Subcutaneous abdominal adipose tissue (tissue), 5 donors: ENCODE results near the gene YDJC.
"Not testable (repeated sequence)": the region's sequence is repeated elsewhere in the genome, so short reads cannot be mapped to it uniquely, and the experiment has no call there.

Experiments
- H3K27ac ChIP-seq: one replicate; pipeline ENCODE4 v1.7.0; 2013; ENCODE audit warnings: low read depth, mild to moderate bottlenecking, inconsistent platforms, low read length, moderate library complexity
- H3K27me3 ChIP-seq, 5 donors: one replicate each; pipeline ENCODE4 v1.7.0; 2013; ENCODE audit warnings: low read length in 5 of 5, inconsistent platforms in 1 of 5; ENCODE audit not compliant: control insufficient read depth in 5 of 5, insufficient read depth in 4 of 5
- H3K36me3 ChIP-seq, 5 donors: one replicate each; pipeline ENCODE4 v1.7.0; 2013; ENCODE audit warnings: low read length in 5 of 5; ENCODE audit not compliant: control insufficient read depth in 5 of 5, insufficient read depth in 5 of 5
- H3K4me1 ChIP-seq, 5 donors: one replicate each; pipeline ENCODE4 v1.7.0; 2013; ENCODE audit warnings: low read length in 5 of 5, mild to moderate bottlenecking in 3 of 5, moderate library complexity in 1 of 5; ENCODE audit not compliant: control insufficient read depth in 5 of 5, insufficient read depth in 5 of 5
- H3K4me3 ChIP-seq, 5 donors: one replicate each; pipeline ENCODE4 v1.7.0; 2013; ENCODE audit warnings: low read length in 5 of 5, low read depth in 1 of 5
- H3K9ac ChIP-seq, 5 donors: one replicate each; pipeline ENCODE4 v1.7.0; 2013; ENCODE audit warnings: low read length in 5 of 5, mild to moderate bottlenecking in 4 of 5, moderate library complexity in 3 of 5
- H3K9me3 ChIP-seq, 5 donors: one replicate each; pipeline ENCODE4 v1.7.0; 2013; ENCODE audit warnings: low read length in 5 of 5; ENCODE audit not compliant: control insufficient read depth in 5 of 5
- donor health status: healthy.
- donor health status: healthy.
- donor health status: healthy.
- donor health status: healthy.
- donor health status: healthy.

Gene YDJC

GRCh38 chr22:21651521-21652009, 21.7 kb upstream of the YDJC start:
- peaks cover 0 to 25% (median 17%) of the 10 kb centered on the region in 5 donors for H3K4me1 ChIP-seq
- peak overlapping the region in 4 of 5 donors; percentile 2 to 75 (median 64) for H3K9ac ChIP-seq
- peaks cover 0 to 4% (median 1%) of the 10 kb centered on the region in 5 donors for H3K27me3 ChIP-seq
- H3K9me3 ChIP-seq = no peaks in the 10 kb centered on the region
- H3K36me3 ChIP-seq = no peaks in the 10 kb centered on the region
- no peak overlapping the region for H3K27ac ChIP-seq
- H3K4me3 ChIP-seq = peak overlapping the region; percentile 45 to 73 (median 66)

GRCh38 chr22:21650823-21651520, 21.1 kb upstream of the YDJC start:
- Histone ChIP-seq H3K4me3 (peak overlapping the region; percentile 45 to 73 (median 66)), H3K9me3 (no peaks in the 10 kb centered on the region), H3K4me1 (peaks cover 0 to 27% (median 17%) of the 10 kb centered on the region in 5 donors), H3K27ac (no peak overlapping the region), H3K27me3 (peaks cover 0 to 3% (median 0%) of the 10 kb centered on the region in 5 donors), H3K36me3 (no peaks in the 10 kb centered on the region), H3K9ac (peak overlapping the region in 3 of 5 donors; percentile 59 to 75 (median 70))

DNA sequence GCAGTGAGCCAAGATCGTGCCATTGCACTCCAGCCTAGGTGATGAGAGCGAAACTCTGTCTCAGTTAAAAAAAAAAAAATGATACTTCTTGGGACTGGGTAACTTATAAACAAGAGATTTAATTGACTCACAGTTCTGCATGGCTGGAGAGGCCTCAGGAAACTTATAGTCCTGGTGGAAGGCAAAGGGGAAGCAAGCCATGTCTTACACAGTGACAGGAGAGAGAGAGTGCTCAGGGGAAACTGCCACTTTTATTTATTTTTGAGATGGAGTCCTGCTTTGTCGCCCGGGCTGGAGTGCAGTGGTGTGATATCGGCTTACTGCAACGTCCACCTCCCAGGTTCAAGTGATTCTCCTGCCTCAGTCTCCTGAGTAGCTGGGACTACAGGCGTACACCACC, 20.5 kb upstream of the YDJC start:
- peaks cover 0 to 3% (median 0%) of the 10 kb centered on the region in 5 donors for H3K27me3 ChIP-seq
- no peaks in the 10 kb centered on the region for H3K9me3 ChIP-seq
- no peak overlapping the region for H3K4me3 ChIP-seq
- no peak overlapping the region for H3K27ac ChIP-seq
- H3K9ac ChIP-seq = no peak overlapping the region
- peaks cover 0 to 27% (median 17%) of the 10 kb centered on the region in 5 donors for H3K4me1 ChIP-seq
- H3K36me3 ChIP-seq = no peaks in the 10 kb centered on the region

- Histone ChIP-seq H3K9me3 (no peaks in the 10 kb centered on the region), H3K36me3 (peaks cover 0 to 6% (median 0%) of the 10 kb centered on the region in 5 donors), H3K4me1 (peaks cover 0 to 34% (median 22%) of the 10 kb centered on the region in 5 donors), H3K27ac (no peak overlapping the region), H3K4me3 (no peak overlapping the region), H3K27me3 (no peaks in the 10 kb centered on the region), H3K9ac (no peak overlapping the region)
Measured at GRCh38 chr22:21646608-21647590, 17.1 kb upstream of the YDJC start.

DNA sequence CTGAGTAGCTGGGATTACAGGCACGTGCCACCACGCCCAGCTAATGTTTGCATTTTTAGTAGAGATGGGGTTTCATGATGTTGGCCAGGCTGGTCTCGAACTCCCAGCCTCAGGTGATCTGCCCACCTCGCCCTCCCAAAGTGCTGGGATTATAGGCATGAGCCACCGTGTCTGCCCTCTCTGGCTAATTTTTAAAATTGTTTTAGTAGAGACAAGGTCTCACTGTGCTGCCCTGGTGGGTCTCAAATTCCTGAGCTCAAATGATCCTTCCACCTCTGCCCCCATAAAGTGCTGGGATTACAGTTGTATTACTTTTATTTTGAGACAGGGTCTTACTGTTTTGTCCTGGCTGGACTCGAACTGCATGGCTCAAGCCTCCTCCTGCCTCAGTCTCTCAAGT, 15.7 kb upstream of the YDJC start:
- peaks cover 2 to 32% (median 22%) of the 10 kb centered on the region in 5 donors for H3K4me1 ChIP-seq
- not testable (repeated sequence) for H3K9me3 ChIP-seq, H3K27me3 ChIP-seq, H3K36me3 ChIP-seq, H3K4me3 ChIP-seq, H3K27ac ChIP-seq, H3K9ac ChIP-seq

GRCh38 chr22:21643533-21644357, 13.9 kb upstream of the YDJC start:
- H3K9ac ChIP-seq = peak overlapping the region in 2 of 5 donors; percentile 80 to 83
- H3K9me3 ChIP-seq = no peaks in the 10 kb centered on the region
- peaks cover 2 to 32% (median 22%) of the 10 kb centered on the region in 5 donors for H3K4me1 ChIP-seq
- no peaks in the 10 kb centered on the region for H3K27me3 ChIP-seq
- peaks cover 0 to 6% (median 0%) of the 10 kb centered on the region in 5 donors for H3K36me3 ChIP-seq
- H3K27ac ChIP-seq = no peak overlapping the region
- H3K4me3 ChIP-seq = peak overlapping the region in 3 of 5 donors; percentile 29 to 81 (median 78)

GRCh38 chr22:21642584-21643448, 13.0 kb upstream of the YDJC start:
- Histone ChIP-seq H3K36me3 (peaks cover 0 to 6% (median 0%) of the 10 kb centered on the region in 5 donors), H3K4me1 (peaks cover 2 to 32% (median 22%) of the 10 kb centered on the region in 5 donors), H3K4me3 (peak overlapping the region; percentile 29 to 81 (median 70)), H3K27ac (no peak overlapping the region), H3K9me3 (no peaks in the 10 kb centered on the region), H3K27me3 (no peaks in the 10 kb centered on the region), H3K9ac (peak overlapping the region in 4 of 5 donors; percentile 46 to 83 (median 78))

- Histone ChIP-seq H3K36me3 (peaks cover 0 to 6% (median 0%) of the 10 kb centered on the region in 5 donors), H3K9me3 (no peaks in the 10 kb centered on the region), H3K9ac (peak within 1 kb of the TSS in 4 of 5 donors; percentile 46 to 83 (median 79)), H3K27ac (peak within 1 kb of the TSS; percentile 52), H3K4me3 (peak within 1 kb of the TSS; percentile 43 to 81 (median 74)), H3K27me3 (no peaks in the 10 kb centered on the region), H3K4me1 (peaks cover 2 to 32% (median 22%) of the 10 kb centered on the region in 5 donors)
Measured at GRCh38 chr22:21641789-21642583, 12.2 kb upstream of the YDJC start, which contains the start of gene SDF2L1. Gene SDF2L1, plus strand, starts transcription at chr22:21642302. Its CDS starts 35 bp downstream, at chr22:21642337.
